ENCODE results near the gene MYCN. TPM values are rescaled to one million over a fixed set of nuclear protein-coding genes. Genes with fewer than 3 reads are reported as not detected.

Gene MYCN
- total RNA-seq, 1 experiment from 2014 or later = 54.4 TPM

DNA sequence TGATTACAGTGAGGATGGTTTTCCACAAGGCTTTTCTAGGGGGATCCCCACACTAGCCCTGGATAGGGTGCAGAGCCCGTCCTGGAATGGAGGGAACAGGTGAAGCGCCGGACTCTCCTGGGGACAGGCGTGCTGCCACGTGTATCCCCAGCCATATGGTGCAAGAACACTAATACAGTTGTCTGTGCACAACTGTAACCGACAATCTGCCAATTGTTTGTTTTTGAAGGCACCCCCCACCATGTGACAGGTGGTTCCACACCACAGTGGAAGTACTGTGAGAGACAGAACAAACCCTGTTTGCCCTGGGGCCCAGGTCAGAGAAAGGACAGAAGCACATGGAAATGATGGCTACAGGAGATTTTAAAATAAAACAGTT lies 52.9 kb downstream of the MYCN start:
- TF ChIP-seq, protein P1, sequence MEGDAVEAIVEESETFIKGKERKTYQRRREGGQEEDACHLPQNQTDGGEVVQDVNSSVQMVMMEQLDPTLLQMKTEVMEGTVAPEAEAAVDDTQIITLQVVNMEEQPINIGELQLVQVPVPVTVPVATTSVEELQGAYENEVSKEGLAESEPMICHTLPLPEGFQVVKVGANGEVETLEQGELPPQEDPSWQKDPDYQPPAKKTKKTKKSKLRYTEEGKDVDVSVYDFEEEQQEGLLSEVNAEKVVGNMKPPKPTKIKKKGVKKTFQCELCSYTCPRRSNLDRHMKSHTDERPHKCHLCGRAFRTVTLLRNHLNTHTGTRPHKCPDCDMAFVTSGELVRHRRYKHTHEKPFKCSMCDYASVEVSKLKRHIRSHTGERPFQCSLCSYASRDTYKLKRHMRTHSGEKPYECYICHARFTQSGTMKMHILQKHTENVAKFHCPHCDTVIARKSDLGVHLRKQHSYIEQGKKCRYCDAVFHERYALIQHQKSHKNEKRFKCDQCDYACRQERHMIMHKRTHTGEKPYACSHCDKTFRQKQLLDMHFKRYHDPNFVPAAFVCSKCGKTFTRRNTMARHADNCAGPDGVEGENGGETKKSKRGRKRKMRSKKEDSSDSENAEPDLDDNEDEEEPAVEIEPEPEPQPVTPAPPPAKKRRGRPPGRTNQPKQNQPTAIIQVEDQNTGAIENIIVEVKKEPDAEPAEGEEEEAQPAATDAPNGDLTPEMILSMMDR (IDR thresholded peaks at IDR 0.05; ENCODE audit: insufficient read depth in 1 of 2, low read depth in 1 of 2, low read length in 1 of 2, severe bottlenecking in 1 of 2, unreplicated experiment in 1 of 2) = no peak
- H3K27ac Mint-ChIP-seq (ENCODE audit: unreplicated experiment) = no peak overlapping the region
- peaks cover 8% of the 10 kb centered on the region for H3K9me3 Mint-ChIP-seq (ENCODE audit: unreplicated experiment)
- Histone ChIP-seq H3K9me3 (no peaks in the 10 kb centered on the region), H3K4me3 (ENCODE audit: low read depth, low read length) (no peak overlapping the region), H3K4me1 (peaks cover 11% of the 10 kb centered on the region), H3K27me3 (replicated peaks; ENCODE audit: control insufficient read depth, insufficient read depth, low read length) (no peaks in the 10 kb centered on the region), H3K36me3 (ENCODE audit: control insufficient read depth, insufficient read depth, low read length) (no peaks in the 10 kb centered on the region)
- POLR2A ChIA-PET = no interaction called here
- peaks cover 23% of the 10 kb centered on the region for H3K4me1 Mint-ChIP-seq (ENCODE audit: low read depth, unreplicated experiment)
- intact Hi-C loops (cut with micrococcal nuclease; ENCODE audit: unreplicated experiment) = no loop called here
- DNase-seq = no peak
- H3K4me3 Mint-ChIP-seq (ENCODE audit: unreplicated experiment) = no peak overlapping the region
- H3K27me3 Mint-ChIP-seq (ENCODE audit: insufficient read depth, unreplicated experiment) = no peaks in the 10 kb centered on the region
- H3K36me3 Mint-ChIP-seq (ENCODE audit: insufficient read depth, unreplicated experiment) = peaks cover 11% of the 10 kb centered on the region
- CTCF ChIA-PET = interaction anchor here (0.8 kb wide), 1 partner anchor 53 kb away, joined by 3 read pairs; the partner anchor contains the start of gene MYCN
- BruUV-seq (replicated peaks) = no TSS peak

DNA sequence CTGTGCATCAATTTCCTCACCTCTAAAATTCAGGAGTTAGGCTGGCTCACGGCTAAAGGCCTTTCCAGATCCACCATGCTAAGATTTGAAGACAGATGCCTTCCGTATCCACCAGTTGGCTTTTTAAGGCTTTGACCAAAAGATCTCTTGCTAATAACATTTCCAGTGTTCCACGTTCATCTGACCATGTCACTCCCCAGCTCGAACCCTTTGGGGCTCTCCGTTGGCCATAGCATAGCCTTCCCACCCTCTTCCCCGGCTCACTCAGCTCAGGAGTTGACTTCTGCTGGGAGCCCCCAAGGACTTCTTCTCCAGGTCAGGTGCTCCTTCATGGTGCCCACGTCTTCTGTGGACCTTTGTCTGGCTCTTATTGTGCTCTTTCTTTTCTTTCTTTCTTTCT lies 53.3 kb downstream of the MYCN start:
- no peak overlapping the region for H3K4me3 Mint-ChIP-seq (ENCODE audit: unreplicated experiment)
- DNase-seq = no peak
- Histone ChIP-seq H3K4me3 (ENCODE audit: low read depth, low read length) (no peak overlapping the region), H3K27me3 (replicated peaks; ENCODE audit: control insufficient read depth, insufficient read depth, low read length) (no peaks in the 10 kb centered on the region), H3K9me3 (no peaks in the 10 kb centered on the region), H3K36me3 (ENCODE audit: control insufficient read depth, insufficient read depth, low read length) (no peaks in the 10 kb centered on the region), H3K4me1 (peaks cover 8% of the 10 kb centered on the region)
- no peaks in the 10 kb centered on the region for H3K27me3 Mint-ChIP-seq (ENCODE audit: insufficient read depth, unreplicated experiment)
- H3K27ac Mint-ChIP-seq (ENCODE audit: unreplicated experiment) = no peak overlapping the region
- peaks cover 11% of the 10 kb centered on the region for H3K36me3 Mint-ChIP-seq (ENCODE audit: insufficient read depth, unreplicated experiment)
- POLR2A ChIA-PET = no interaction called here
- TF ChIP-seq, protein P1 (IDR thresholded peaks at IDR 0.05; ENCODE audit: insufficient read depth in 1 of 2, low read depth in 1 of 2, low read length in 1 of 2, severe bottlenecking in 1 of 2, unreplicated experiment in 1 of 2) = no peak
- peaks cover 8% of the 10 kb centered on the region for H3K9me3 Mint-ChIP-seq (ENCODE audit: unreplicated experiment)
- intact Hi-C loops (cut with micrococcal nuclease; ENCODE audit: unreplicated experiment) = no loop called here
- H3K4me1 Mint-ChIP-seq (ENCODE audit: low read depth, unreplicated experiment) = peaks cover 22% of the 10 kb centered on the region
- CTCF ChIA-PET = no interaction called here
- no TSS peak for BruUV-seq (replicated peaks)

DNA sequence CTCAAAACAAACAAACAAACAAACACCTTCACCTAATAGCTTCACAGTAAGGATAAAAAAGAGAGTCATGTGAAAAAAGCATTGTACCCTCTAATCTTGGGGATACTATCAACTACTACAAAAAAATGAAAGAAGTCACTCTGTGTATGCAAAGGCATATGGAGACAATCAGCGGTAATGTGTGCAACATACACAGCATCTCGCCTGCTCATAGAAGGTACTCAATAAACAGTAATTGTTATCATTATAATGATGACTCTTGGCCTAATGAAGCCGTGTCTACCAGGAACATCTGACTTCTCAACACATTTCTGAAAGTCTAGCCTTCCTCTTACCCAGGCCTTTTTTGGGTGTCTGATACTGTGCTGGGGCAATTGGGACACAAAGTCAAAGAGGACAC lies 55.3 kb downstream of the MYCN start:
- H3K4me3 Mint-ChIP-seq (ENCODE audit: unreplicated experiment) = no peak overlapping the region
- Histone ChIP-seq H3K9me3 (no peaks in the 10 kb centered on the region), H3K27me3 (replicated peaks; ENCODE audit: control insufficient read depth, insufficient read depth, low read length) (no peaks in the 10 kb centered on the region), H3K4me3 (ENCODE audit: low read depth, low read length) (no peak overlapping the region), H3K4me1 (peaks cover 4% of the 10 kb centered on the region; the same call in 1 of the 2 replicates), H3K36me3 (ENCODE audit: control insufficient read depth, insufficient read depth, low read length) (no peaks in the 10 kb centered on the region)
- intact Hi-C loops (cut with micrococcal nuclease; ENCODE audit: unreplicated experiment) = no loop called here
- no peaks in the 10 kb centered on the region for H3K27me3 Mint-ChIP-seq (ENCODE audit: insufficient read depth, unreplicated experiment)
- ChIA-PET POLR2A (no interaction called here), CTCF (no interaction called here)
- no peak overlapping the region for H3K27ac Mint-ChIP-seq (ENCODE audit: unreplicated experiment)
- peaks cover 7% of the 10 kb centered on the region for H3K4me1 Mint-ChIP-seq (ENCODE audit: low read depth, unreplicated experiment)
- H3K9me3 Mint-ChIP-seq (ENCODE audit: unreplicated experiment) = peaks cover 8% of the 10 kb centered on the region
- DNase-seq = no peak
- H3K36me3 Mint-ChIP-seq (ENCODE audit: insufficient read depth, unreplicated experiment) = peaks cover 4% of the 10 kb centered on the region
- no TSS peak for BruUV-seq (replicated peaks)
- TF ChIP-seq, protein P1 (IDR thresholded peaks at IDR 0.05; ENCODE audit: insufficient read depth in 1 of 2, low read depth in 1 of 2, low read length in 1 of 2, severe bottlenecking in 1 of 2, unreplicated experiment in 1 of 2) = no peak

Measured in Caco-2 (cell line).